CD4-positive, alpha-beta T cell (primary cell): Measurements from ENCODE around the gene PDLIM4. TPM values are rescaled to one million over a fixed set of nuclear protein-coding genes. Genes with fewer than 3 reads are reported as not detected.

Experiments used
- ATAC-seq: fragments of 200-7000 bp; cut with Tn5 transposase; one replicate; pipeline ENCODE4 v1.10.0; 2022; ENCODE audit warnings: mild to moderate bottlenecking; ENCODE audit not compliant: poor library complexity
- CTCF ChIA-PET: fragments of 350-600 bp; sonication (Branson Sonifier 250); formaldehyde crosslinking; loops from one replicate; lab custom pipeline; 2021; ENCODE audit warnings: antibody characterized with exemption, inconsistent platforms; lab: Charles Lee
- POLR2A ChIA-PET: fragments of 350-600 bp; sonication (Branson Sonifier 250); formaldehyde crosslinking; loops from one replicate; lab custom pipeline; 2021; ENCODE audit warnings: antibody characterized with exemption, inconsistent platforms; lab: Charles Lee
- DNase-seq, 14 experiments: peaks; one replicate each; pipeline ENCODE4 v3.0.0-alpha.2; 2013 to 2020; ENCODE audit warnings: mixed read lengths in 2 of 14
- H3K27ac ChIP-seq, 2 donors: one replicate each; pipeline versions ENCODE4 v1.5.1 to v1.7.0; 2013; ENCODE audit warnings: low read length in 2 of 2, low read depth in 1 of 2, mild to moderate bottlenecking in 1 of 2
- H3K27me3 ChIP-seq, 2 experiments: 1 replicate in 1 of 2; 2 replicates in 1 of 2; pipeline versions ENCODE4 v1.6.1 to v1.7.0; 2013; ENCODE audit warnings: low read length in 2 of 2, control low read depth in 1 of 2, mild to moderate bottlenecking in 1 of 2, moderate library complexity in 1 of 2; ENCODE audit not compliant: insufficient read depth in 2 of 2, control insufficient read depth in 1 of 2
- H3K36me3 ChIP-seq: one replicate; pipeline ENCODE4 v1.6.1; 2013; ENCODE audit warnings: low read length, control low read depth; ENCODE audit not compliant: insufficient read depth
- H3K4me1 ChIP-seq: one replicate; pipeline ENCODE4 v1.6.1; 2013; ENCODE audit warnings: low read length, control low read depth; ENCODE audit not compliant: insufficient read depth
- H3K4me3 ChIP-seq: one replicate; pipeline ENCODE4 v1.5.1; 2013; ENCODE audit warnings: mild to moderate bottlenecking, low read length, moderate library complexity
- H3K9me3 ChIP-seq, 2 experiments: 1 replicate in 1 of 2; 2 replicates in 1 of 2; pipeline versions ENCODE4 v1.6.1 to v1.7.0; 2013; ENCODE audit warnings: low read length in 2 of 2, mild to moderate bottlenecking in 2 of 2, control low read depth in 1 of 2, moderate library complexity in 1 of 2; ENCODE audit not compliant: control insufficient read depth in 1 of 2, insufficient read depth in 1 of 2
- H3K27ac Mint-ChIP-seq: one replicate; pipeline ENCODE4 v1.8.0; 2020; ENCODE audit warnings: mixed read lengths
- H3K27me3 Mint-ChIP-seq: one replicate; pipeline ENCODE4 v1.8.0; 2021; ENCODE audit warnings: mixed read lengths
- H3K36me3 Mint-ChIP-seq: one replicate; pipeline ENCODE4 v1.8.0; 2021; ENCODE audit warnings: low read depth, mixed read lengths
- H3K4me1 Mint-ChIP-seq: one replicate; pipeline ENCODE4 v1.8.0; 2021; ENCODE audit warnings: low read depth, mixed read lengths
- H3K4me3 Mint-ChIP-seq: one replicate; pipeline ENCODE4 v1.8.0; 2020; ENCODE audit warnings: mild to moderate bottlenecking, mixed read lengths
- H3K9me3 Mint-ChIP-seq: one replicate; pipeline ENCODE4 v1.8.0; 2020; ENCODE audit warnings: mixed read lengths
- CTCF ChIP-seq: fragments of 200-600 bp; IDR thresholded peaks from one replicate; pipeline ENCODE4 v1.8.0; 2022; ENCODE audit warnings: antibody characterized with exemption, mild to moderate bottlenecking
- intact Hi-C, 2 experiments: fragments of 100-400 bp; cut with DNase I in 1 of 2; cut with micrococcal nuclease in 1 of 2; formaldehyde crosslinking; loops; one replicate each; pipeline versions ENCODE4 v1.15.1 to v1.9.0; 2023 to 2025; cut with DNase I, micrococcal nuclease
- total RNA-seq, 174 experiments: library from RNA in 2 of 174; stranded (reverse) in 2 of 174; gene quantifications; one replicate each; pipeline ENCODE4 v1.2.3 and lab custom pipeline; 2021 to 2026

Gene PDLIM4
- total RNA-seq, 2 experiments from 2014 or later = not detected

DNA sequence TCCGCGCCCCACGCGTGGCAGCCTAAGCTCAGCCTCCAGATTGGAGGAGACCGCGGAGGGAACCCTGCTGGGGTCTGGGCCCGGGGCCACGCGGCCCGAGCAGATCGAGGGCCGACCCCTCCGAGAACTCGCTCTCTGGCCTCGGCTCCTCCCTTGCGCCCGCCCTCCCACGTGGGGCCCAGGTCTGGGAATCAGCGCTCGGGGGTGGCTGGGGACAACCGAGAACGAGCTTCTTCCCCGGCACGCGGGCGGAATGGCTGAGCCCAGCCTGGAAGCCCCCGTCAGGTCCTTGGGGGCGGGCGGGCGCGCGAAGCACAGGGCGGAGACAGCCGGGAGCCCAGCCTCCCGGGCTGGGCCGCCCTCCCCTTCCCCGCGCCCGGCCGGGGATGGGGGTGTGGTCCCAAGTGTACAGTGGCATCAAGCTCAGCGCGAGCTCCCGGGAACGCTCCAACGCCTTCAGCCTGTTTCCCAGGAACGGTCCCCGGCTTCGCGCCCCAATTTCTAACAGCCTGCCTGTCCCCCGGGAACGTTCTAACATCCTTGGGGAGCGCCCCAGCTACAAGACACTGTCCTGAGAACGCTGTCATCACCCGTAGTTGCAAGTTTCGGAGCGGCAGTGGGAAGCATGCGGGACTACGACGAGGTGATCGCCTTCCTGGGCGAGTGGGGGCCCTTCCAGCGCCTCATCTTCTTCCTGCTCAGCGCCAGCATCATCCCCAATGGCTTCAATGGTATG lies 36.7 kb downstream of the PDLIM4 start, which contains the start of gene SLC22A4:
Gene SLC22A4 (plus strand): TSS at position 403 of the 736 bp plus-strand sequence. CDS start 223 bp downstream, at position 626.
- Mint-ChIP-seq H3K27me3 (peaks cover 35% of the 10 kb centered on the region), H3K36me3 (no peaks in the 10 kb centered on the region), H3K4me3 (peak within 1 kb of the TSS; percentile 92), H3K4me1 (peaks cover 10% of the 10 kb centered on the region), H3K27ac (no peak within 1 kb of the TSS), H3K9me3 (no peaks in the 10 kb centered on the region)
- H3K4me1 ChIP-seq = peaks cover 26% of the 10 kb centered on the region
- ChIA-PET CTCF (interaction anchor here (0.5 to 1.5 kb wide), 5 partner anchors 9 to 92 kb away, joined by 3 to 6 read pairs (median 4); no protein-coding TSS in a partner anchor), POLR2A (interaction anchor here (0.7 to 1.9 kb wide), 6 partner anchors 56 to 202 kb away, joined by 3 to 6 read pairs (median 3); partner anchors contain the start of genes IRF1 and SLC22A5)
- H3K27me3 ChIP-seq = peaks cover 10 to 19% of the 10 kb centered on the region in 2 experiments
- no peak within 1 kb of the TSS for H3K27ac ChIP-seq
- H3K9me3 ChIP-seq = no peaks in the 10 kb centered on the region
- H3K36me3 ChIP-seq = no peaks in the 10 kb centered on the region
- ATAC-seq (peak; percentile 76), DNase-seq (peak in 13 of 14 experiments; percentile 29 to 87 (median 50))
- no peak for TF ChIP-seq CTCF
- intact Hi-C loops = loop anchor here in 1 of 2 experiments (5.0 kb wide), 1 partner anchor 198 kb away; the partner anchor contains the start of gene IRF1
- peak within 1 kb of the TSS; percentile 64 for H3K4me3 ChIP-seq

DNA sequence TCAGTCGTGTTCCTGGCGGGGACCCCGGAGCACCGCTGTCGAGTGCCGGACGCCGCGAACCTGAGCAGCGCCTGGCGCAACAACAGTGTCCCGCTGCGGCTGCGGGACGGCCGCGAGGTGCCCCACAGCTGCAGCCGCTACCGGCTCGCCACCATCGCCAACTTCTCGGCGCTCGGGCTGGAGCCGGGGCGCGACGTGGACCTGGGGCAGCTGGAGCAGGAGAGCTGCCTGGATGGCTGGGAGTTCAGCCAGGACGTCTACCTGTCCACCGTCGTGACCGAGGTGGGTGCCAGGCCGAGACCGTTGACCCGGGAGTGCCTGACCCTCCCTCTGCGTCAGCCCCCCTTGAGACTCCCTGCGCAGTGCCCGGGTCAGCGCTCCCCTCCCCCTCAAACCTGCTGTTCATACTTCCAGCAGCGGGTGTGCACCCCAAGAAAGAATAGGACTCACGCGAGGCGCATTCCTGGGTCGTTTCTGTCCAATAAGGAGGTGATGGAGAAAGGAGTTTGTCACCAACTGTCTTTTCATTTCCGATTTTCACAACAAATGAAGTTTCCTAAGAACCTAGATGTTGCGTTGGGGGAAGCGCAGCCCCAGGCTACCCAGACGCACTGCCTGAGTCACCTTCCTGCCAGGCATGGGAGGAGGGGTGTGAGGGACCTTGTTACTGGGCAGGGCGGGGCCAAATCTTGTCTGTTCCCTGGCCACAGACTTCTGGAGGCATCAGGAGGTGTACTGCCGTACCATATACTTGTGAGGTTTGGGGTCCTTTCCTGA lies 37.4 kb downstream of the PDLIM4 start:
- ATAC-seq = peak; percentile 62
- peak in 13 of 14 experiments; percentile 39 to 86 (median 59) for DNase-seq
- Histone ChIP-seq H3K27ac (no peak overlapping the region), H3K27me3 (peaks cover 10 to 19% of the 10 kb centered on the region in 2 experiments), H3K9me3 (no peaks in the 10 kb centered on the region), H3K4me1 (peaks cover 26% of the 10 kb centered on the region), H3K36me3 (no peaks in the 10 kb centered on the region), H3K4me3 (peak overlapping the region; percentile 64)
- Mint-ChIP-seq H3K36me3 (no peaks in the 10 kb centered on the region), H3K4me1 (peaks cover 10% of the 10 kb centered on the region), H3K27me3 (peaks cover 35% of the 10 kb centered on the region), H3K27ac (no peak overlapping the region), H3K4me3 (peak overlapping the region; percentile 92), H3K9me3 (no peaks in the 10 kb centered on the region)
- intact Hi-C loops = loop anchor here in 1 of 2 experiments (5.0 kb wide), 1 partner anchor 197 kb away; the partner anchor contains the start of gene IRF1
- POLR2A ChIA-PET = interaction anchor here (0.9 kb wide), 1 partner anchor 196 kb away, joined by 3 read pairs; the partner anchor contains the start of gene IRF1
- TF ChIP-seq CTCF = no peak
- CTCF ChIA-PET = interaction anchor here (0.6 kb wide), 1 partner anchor 459 kb away, joined by 5 read pairs; no protein-coding TSS in a partner anchor
